ENCODE measurements around the gene NFYB. TPM values are rescaled to one million over a fixed set of nuclear protein-coding genes. Genes with fewer than 3 reads are reported as not detected.

NFYB gene
- total and polyA plus RNA-seq, 7 donors: 15.3 to 91.3 (median 75.2) TPM

DNA sequence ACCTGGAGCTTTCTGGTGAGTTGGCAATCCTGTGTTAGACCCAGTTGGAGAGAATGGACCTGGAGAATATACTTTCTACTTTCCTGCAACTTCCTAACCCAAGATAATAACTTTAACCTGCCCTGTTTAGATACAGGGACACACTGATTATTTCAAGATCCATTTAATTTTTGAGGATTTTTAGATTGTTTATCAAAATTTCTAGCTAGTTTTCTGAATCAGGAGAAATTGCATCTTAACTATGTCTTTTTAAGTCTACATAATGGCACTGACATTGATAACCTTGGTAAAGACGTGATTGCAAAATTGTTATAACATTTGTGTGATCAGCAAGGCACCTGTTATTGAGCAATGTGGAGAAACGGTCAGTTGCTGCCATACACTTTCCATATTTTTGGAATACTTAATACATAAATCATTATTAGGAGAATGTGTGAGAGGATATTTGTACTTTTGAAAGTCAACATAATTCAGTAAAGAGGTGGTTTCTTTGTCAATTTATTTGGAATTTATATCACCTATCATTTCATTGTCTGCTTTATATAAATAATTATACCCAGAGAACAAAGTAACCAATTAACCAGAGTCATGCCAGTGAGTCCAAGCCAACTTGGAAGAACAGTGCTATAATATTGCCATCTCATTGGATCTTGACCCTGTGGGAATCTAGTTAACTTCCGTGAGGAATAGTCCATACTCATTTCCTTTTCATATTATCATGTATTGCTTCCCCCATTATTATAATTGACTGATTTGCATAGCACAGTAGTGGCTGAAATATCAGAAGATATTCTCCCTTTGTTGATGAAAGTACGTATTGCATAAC, 28.4 kb downstream of the NFYB start:
- Histone ChIP-seq H3K4me3 (no peak overlapping the region), H3K4me1 (peaks cover 0 to 20% (median 6%) of the 10 kb centered on the region in 4 donors), H3K36me3 (peaks cover 0 to 10% (median 2%) of the 10 kb centered on the region in 4 donors), H3K9me3 (no peaks in the 10 kb centered on the region), H3K27me3 (no peaks in the 10 kb centered on the region), H3K27ac (no peak overlapping the region)
- WGBS, 2 donors: 69 to 90% methylated on average over 4 of the region's 4 CpGs
- no peak for DNase-seq
- intact Hi-C loops (cut with DNase I): loop anchor here (2.0 to 10.0 kb wide), 4 partner anchors 53 to 335 kb away; partner anchors contain the start of gene TDG
- TF ChIP-seq POLR2AphosphoS5 (IDR thresholded peaks at IDR 0.05): no peak
- TF ChIP-seq POLR2A (IDR thresholded peaks at IDR 0.05): no peak
- no peak for TF ChIP-seq EP300 (IDR thresholded peaks at IDR 0.05)

DNA sequence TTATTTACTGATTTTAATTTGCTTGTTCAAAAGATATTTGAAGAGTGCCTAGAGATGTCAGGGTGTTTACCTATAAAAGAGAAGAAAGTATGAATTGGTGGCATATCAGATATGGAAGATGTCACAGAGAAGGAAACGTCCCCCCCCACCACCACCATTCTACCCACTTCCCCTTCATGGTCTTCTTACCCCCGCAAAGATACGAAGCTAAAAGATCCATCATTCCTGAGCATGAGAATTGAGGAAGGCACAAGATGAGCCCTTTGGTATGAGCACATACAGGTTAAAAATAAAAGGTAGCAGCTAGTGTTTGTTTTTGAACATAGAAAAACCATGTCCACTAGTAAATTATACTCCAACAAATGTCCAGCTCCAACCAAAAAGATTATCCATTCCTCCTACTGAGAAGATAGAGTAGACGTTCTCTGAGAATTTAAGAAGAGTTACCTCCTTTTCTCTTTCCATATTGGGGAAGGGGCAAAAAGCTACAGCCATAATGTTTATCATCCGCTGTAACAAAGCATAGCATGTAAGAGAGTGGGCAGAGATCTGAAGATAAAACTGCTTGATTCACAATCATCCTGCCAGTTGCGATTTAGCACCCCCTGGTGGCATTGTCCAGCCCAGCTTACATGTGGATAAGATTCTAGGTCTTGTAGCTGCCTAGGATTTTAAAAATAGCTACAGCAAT, 29.1 kb downstream of the NFYB start:
- TF ChIP-seq POLR2A (IDR thresholded peaks at IDR 0.05) (no peak), EP300 (IDR thresholded peaks at IDR 0.05) (no peak), POLR2AphosphoS5 (IDR thresholded peaks at IDR 0.05) (peak in 2 of 4 donors; percentile 38 to 39)
- TF ChIP-seq, protein P1, sequence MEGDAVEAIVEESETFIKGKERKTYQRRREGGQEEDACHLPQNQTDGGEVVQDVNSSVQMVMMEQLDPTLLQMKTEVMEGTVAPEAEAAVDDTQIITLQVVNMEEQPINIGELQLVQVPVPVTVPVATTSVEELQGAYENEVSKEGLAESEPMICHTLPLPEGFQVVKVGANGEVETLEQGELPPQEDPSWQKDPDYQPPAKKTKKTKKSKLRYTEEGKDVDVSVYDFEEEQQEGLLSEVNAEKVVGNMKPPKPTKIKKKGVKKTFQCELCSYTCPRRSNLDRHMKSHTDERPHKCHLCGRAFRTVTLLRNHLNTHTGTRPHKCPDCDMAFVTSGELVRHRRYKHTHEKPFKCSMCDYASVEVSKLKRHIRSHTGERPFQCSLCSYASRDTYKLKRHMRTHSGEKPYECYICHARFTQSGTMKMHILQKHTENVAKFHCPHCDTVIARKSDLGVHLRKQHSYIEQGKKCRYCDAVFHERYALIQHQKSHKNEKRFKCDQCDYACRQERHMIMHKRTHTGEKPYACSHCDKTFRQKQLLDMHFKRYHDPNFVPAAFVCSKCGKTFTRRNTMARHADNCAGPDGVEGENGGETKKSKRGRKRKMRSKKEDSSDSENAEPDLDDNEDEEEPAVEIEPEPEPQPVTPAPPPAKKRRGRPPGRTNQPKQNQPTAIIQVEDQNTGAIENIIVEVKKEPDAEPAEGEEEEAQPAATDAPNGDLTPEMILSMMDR (IDR thresholded peaks at IDR 0.05): peak in 3 of 4 experiments; percentile 77 to 85 (median 84)
- peak; percentile 91 for DNase-seq
- H3K36me3 ChIP-seq: peaks cover 0 to 14% (median 0%) of the 10 kb centered on the region in 4 donors
- no peaks in the 10 kb centered on the region for H3K9me3 ChIP-seq
- H3K27me3 ChIP-seq: no peaks in the 10 kb centered on the region
- WGBS, 2 donors: 31 to 46% methylated on average over 6 of the region's 6 CpGs
- no peak overlapping the region for H3K4me3 ChIP-seq
- peaks cover 0 to 28% (median 10%) of the 10 kb centered on the region in 4 donors for H3K4me1 ChIP-seq
- peak overlapping the region in 1 of 4 donors; percentile 47 for H3K27ac ChIP-seq
- intact Hi-C loops (cut with DNase I): loop anchor here (2.0 to 5.0 kb wide), 3 partner anchors 52 to 232 kb away; partner anchors contain the start of gene TDG

DNA sequence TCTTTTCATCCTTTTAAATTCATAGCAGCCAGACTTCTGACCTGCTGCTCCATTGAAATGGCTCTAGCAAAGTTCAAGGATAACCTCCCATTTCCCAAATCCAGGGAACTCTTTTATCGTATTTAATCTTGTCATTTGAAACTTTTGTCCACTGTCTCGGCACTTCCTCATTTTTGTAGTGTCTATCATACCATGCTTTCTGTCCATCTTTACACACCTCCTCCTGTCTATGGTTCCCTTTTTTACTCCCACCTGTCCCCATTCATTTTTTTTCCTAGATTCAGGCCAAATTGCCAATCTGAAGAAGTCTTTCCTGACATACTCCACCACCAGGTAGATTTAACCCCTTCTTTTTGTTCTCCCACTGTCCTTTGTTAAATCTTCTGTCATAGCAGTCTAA, 31.0 kb downstream of the NFYB start:
- no peak for DNase-seq
- WGBS, 2 donors: 85 to 86% methylated on average over 2 of the region's 2 CpGs
- no peak overlapping the region for H3K27ac ChIP-seq
- H3K36me3 ChIP-seq: peaks cover 0 to 34% (median 3%) of the 10 kb centered on the region in 4 donors
- TF ChIP-seq, protein P1 (IDR thresholded peaks at IDR 0.05): no peak
- TF ChIP-seq POLR2AphosphoS5 (IDR thresholded peaks at IDR 0.05): no peak
- no peak for TF ChIP-seq EP300 (IDR thresholded peaks at IDR 0.05)
- TF ChIP-seq POLR2A (IDR thresholded peaks at IDR 0.05): no peak
- intact Hi-C loops (cut with DNase I): loop anchor here (5.0 kb wide), 2 partner anchors 140 to 230 kb away; partner anchors contain the start of gene TDG
- H3K4me3 ChIP-seq: no peak overlapping the region
- H3K4me1 ChIP-seq: peaks cover 0 to 39% (median 10%) of the 10 kb centered on the region in 4 donors
- H3K27me3 ChIP-seq: no peaks in the 10 kb centered on the region
- no peaks in the 10 kb centered on the region for H3K9me3 ChIP-seq

DNA sequence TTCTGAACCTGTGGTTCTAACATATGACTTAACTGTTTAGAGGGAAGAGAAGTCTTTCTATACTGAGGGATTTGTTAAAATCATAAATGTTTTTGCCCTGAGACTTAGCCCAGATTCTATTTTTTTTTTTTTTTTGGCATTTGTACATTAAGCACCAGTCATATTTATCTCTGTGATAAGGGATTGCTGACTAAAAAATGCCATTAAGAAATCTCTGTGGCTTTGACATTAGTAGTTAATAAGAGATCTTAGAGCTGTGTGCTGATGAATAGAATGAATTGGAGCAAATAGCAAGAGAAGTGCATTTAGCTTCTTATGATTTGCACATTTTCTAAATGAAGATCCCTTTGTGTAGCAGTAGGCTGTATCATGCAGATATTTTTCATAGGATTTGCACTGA, 32.5 kb downstream of the NFYB start:
- TF ChIP-seq POLR2AphosphoS5 (IDR thresholded peaks at IDR 0.05) (no peak), POLR2A (IDR thresholded peaks at IDR 0.05) (no peak), EP300 (IDR thresholded peaks at IDR 0.05) (no peak)
- TF ChIP-seq, protein P1 (IDR thresholded peaks at IDR 0.05): no peak
- Histone ChIP-seq H3K27me3 (no peaks in the 10 kb centered on the region), H3K4me1 (peaks cover 0 to 39% (median 10%) of the 10 kb centered on the region in 4 donors), H3K36me3 (peaks cover under 1 to 48% (median 6%) of the 10 kb centered on the region in 4 donors), H3K27ac (no peak overlapping the region), H3K4me3 (no peak overlapping the region), H3K9me3 (no peaks in the 10 kb centered on the region)
- intact Hi-C loops (cut with DNase I): loop anchor here (5.0 kb wide), 2 partner anchors 138 to 228 kb away; partner anchors contain the start of gene TDG
- no peak for DNase-seq

DNA sequence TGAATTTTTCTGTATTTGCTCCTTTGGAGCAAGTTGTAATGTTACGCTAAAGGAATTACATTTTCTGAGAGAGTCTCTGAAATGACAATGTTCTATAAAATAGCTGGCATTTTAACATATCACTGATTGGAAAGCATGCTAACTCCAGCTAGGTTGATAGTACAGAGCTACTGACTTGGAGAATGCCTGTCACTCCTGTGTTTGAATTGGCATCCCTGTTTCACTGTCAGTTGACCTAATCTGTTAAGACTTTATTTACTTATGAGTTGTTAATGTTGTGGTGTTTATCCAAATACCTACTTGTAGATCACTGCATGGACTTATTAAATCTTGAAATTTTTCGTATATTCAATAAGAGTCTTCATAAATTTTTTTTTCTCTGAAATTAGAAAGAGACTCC, 40.1 kb downstream of the NFYB start:
- H3K27me3 ChIP-seq: no peaks in the 10 kb centered on the region
- TF ChIP-seq EP300 (IDR thresholded peaks at IDR 0.05): no peak
- no peak for TF ChIP-seq POLR2A (IDR thresholded peaks at IDR 0.05)
- TF ChIP-seq, protein P1 (IDR thresholded peaks at IDR 0.05): no peak
- TF ChIP-seq POLR2AphosphoS5 (IDR thresholded peaks at IDR 0.05): no peak
- no peak overlapping the region for H3K27ac ChIP-seq
- H3K9me3 ChIP-seq: no peaks in the 10 kb centered on the region
- peaks cover 8 to 99% (median 53%) of the 10 kb centered on the region in 4 donors for H3K36me3 ChIP-seq
- 94 to 95% methylated on average over 2 of the region's 2 CpGs for WGBS, 2 donors
- intact Hi-C loops (cut with DNase I): no loop called here
- H3K4me1 ChIP-seq: peaks cover 0 to 2% (median 0%) of the 10 kb centered on the region in 4 donors
- H3K4me3 ChIP-seq: no peak overlapping the region
- no peak for DNase-seq

Data from sigmoid colon (tissue), 7 donors.